NCI-H510A (cell line): ENCODE measurements around the gene PNKD.
A peak's percentile ranks its signal among the peaks of the same experiment; 100 is the strongest.

Source experiments
- DNase-seq: peaks from one replicate; lab custom pipeline; 2025; lab: John Stamatoyannopoulos, UW

PNKD gene

GRCh38 chr2:218343591-218343990 is 73.3 kb downstream of the PNKD start:
- DNase-seq, result no peak

GRCh38 chr2:218344090-218344754 is 73.9 kb downstream of the PNKD start:
- DNase-seq, result no peak

GRCh38 chr2:218344755-218345417 is 74.6 kb downstream of the PNKD start:
- DNase-seq, result no peak

- peak; percentile 22 for DNase-seq
These were observed 75.3 kb downstream of the PNKD start for GRCh38 chr2:218345491-218346236.

GRCh38 chr2:218347172-218347571 is 76.9 kb downstream of the PNKD start:
- DNase-seq, result no peak

GRCh38 chr2:218354045-218354444 is 83.7 kb downstream of the PNKD start:
- no peak for DNase-seq

GRCh38 chr2:218354850-218355443 is 84.6 kb downstream of the PNKD start:
- no peak for DNase-seq

GRCh38 chr2:218357236-218358177 is 87.2 kb downstream of the PNKD start:
- DNase-seq, result no peak

- no peak for DNase-seq
These were observed 90.1 kb downstream of the PNKD start for GRCh38 chr2:218360453-218360852.

- no peak for DNase-seq
These were observed 92.3 kb downstream of the PNKD start for GRCh38 chr2:218362606-218363005.

- DNase-seq, result no peak
These were observed 93.4 kb downstream of the PNKD start for GRCh38 chr2:218363736-218364135.

GRCh38 chr2:218364196-218364595 is 93.9 kb downstream of the PNKD start:
- no peak for DNase-seq

GRCh38 chr2:218366621-218367414 is 96.5 kb downstream of the PNKD start:
- no peak for DNase-seq

- no peak for DNase-seq
These were observed 97.3 kb downstream of the PNKD start for GRCh38 chr2:218367415-218368149.

GRCh38 chr2:218368150-218368528 is 97.8 kb downstream of the PNKD start:
- no peak for DNase-seq

GRCh38 chr2:218368621-218369153 is 98.4 kb downstream of the PNKD start:
- peak; percentile 53 for DNase-seq

GRCh38 chr2:218369330-218369729 is 99.0 kb downstream of the PNKD start:
- peak; percentile 60 for DNase-seq

- no peak for DNase-seq
These were observed 100.2 kb downstream of the PNKD start for GRCh38 chr2:218370410-218371063.

- no peak for DNase-seq
These were observed 101.6 kb downstream of the PNKD start for GRCh38 chr2:218371983-218372350.
